Neural cell (in vitro differentiated cells): ENCODE results near the gene KCTD17. TPM values are rescaled to one million over a fixed set of nuclear protein-coding genes. Genes with fewer than 3 reads are reported as not detected.
A peak's percentile ranks its signal among the peaks of the same experiment; 100 is the strongest.

ENCODE experiments used
- H2AFZ ChIP-seq: fragments of 200-600, 300-800 bp; sonication (generic), shearing (Covaris generic); 2 replicates; pipeline ENCODE4 v1.6.0; 2014; ENCODE audit warnings: low read depth, mild to moderate bottlenecking, antibody characterized with exemption, low read length, moderate library complexity
- H3F3A ChIP-seq: fragments of 200-600 bp; shearing (Covaris generic); 2 replicates; pipeline ENCODE4 v1.6.1; 2016; ENCODE audit warnings: mild to moderate bottlenecking, moderate library complexity, mixed read lengths, antibody characterized with exemption, low read length; ENCODE audit not compliant: insufficient read depth, poor library complexity, severe bottlenecking
- H3K27ac ChIP-seq: fragments of 200-600, 300-800 bp; sonication (generic), shearing (Covaris generic); 2 replicates; pipeline ENCODE4 v1.5.1; 2014; ENCODE audit warnings: mild to moderate bottlenecking, low read length, moderate library complexity
- H3K27me3 ChIP-seq: fragments of 300-800, 200-600 bp; sonication (generic), shearing (Covaris generic); 2 replicates; pipeline ENCODE4 v1.6.0; 2014; ENCODE audit warnings: mild to moderate bottlenecking, low read depth, low read length, moderate library complexity; ENCODE audit not compliant: insufficient read depth
- H3K36me3 ChIP-seq: fragments of 300-800, 200-600 bp; sonication (generic), shearing (Covaris generic); 2 replicates; pipeline ENCODE4 v1.5.1; 2014; ENCODE audit warnings: mild to moderate bottlenecking, antibody characterized with exemption, low read length, moderate library complexity; ENCODE audit not compliant: insufficient read depth
- H3K4me2 ChIP-seq: fragments of 300-800, 200-600 bp; sonication (generic), shearing (Covaris generic); 2 replicates; pipeline ENCODE4 v1.6.0; 2014; ENCODE audit warnings: mild to moderate bottlenecking, low read length
- H3K4me3 ChIP-seq: fragments of 300-800, 200-600 bp; sonication (generic), shearing (Covaris generic); 2 replicates; pipeline ENCODE4 v1.5.1; 2014; ENCODE audit warnings: mild to moderate bottlenecking, low read length, moderate library complexity
- H3K79me2 ChIP-seq: fragments of 200-600 bp; shearing (Covaris generic); replicated peaks from 2 replicates; pipeline ENCODE4 v1.6.0; 2014; ENCODE audit warnings: mild to moderate bottlenecking, low read length, moderate library complexity; ENCODE audit not compliant: insufficient read depth
- H3K9ac ChIP-seq: fragments of 300-800, 200-600 bp; sonication (generic), shearing (Covaris generic); 2 replicates; pipeline ENCODE4 v1.6.1; 2016; ENCODE audit warnings: mild to moderate bottlenecking, low read length, mixed read lengths
- H3K9me2 ChIP-seq: fragments of 200-600 bp; shearing (Covaris generic); 2 replicates; pipeline ENCODE4 v1.6.1; 2016; ENCODE audit warnings: mild to moderate bottlenecking, low read length, mixed read lengths; ENCODE audit not compliant: insufficient read depth
- H3K9me3 ChIP-seq: fragments of 200-600, 300-800 bp; sonication (generic), shearing (Covaris generic); 2 replicates; pipeline ENCODE4 v1.6.1; 2016; ENCODE audit warnings: mild to moderate bottlenecking, mixed run types, low read length, moderate library complexity, mixed read lengths
- H4K20me1 ChIP-seq: fragments of 200-600 bp; shearing (Covaris generic); 2 replicates; pipeline ENCODE4 v1.6.1; 2016; ENCODE audit warnings: mild to moderate bottlenecking, mixed run types; ENCODE audit not compliant: insufficient read depth
- CTCF ChIP-seq: fragments of 450-650 bp; IDR thresholded peaks from 2 replicates; pipeline ENCODE4 v1.5.1; 2014; ENCODE audit warnings: antibody characterized with exemption, mild to moderate bottlenecking, moderate library complexity; ENCODE audit not compliant: poor library complexity, severe bottlenecking
- EP300 ChIP-seq: fragments of 450-650 bp; conservative IDR thresholded peaks from 2 replicates; pipeline ENCODE4 v1.6.1; 2014; ENCODE audit warnings: antibody characterized with exemption, mild to moderate bottlenecking, moderate library complexity; ENCODE audit not compliant: poor library complexity, severe bottlenecking
- EZH2 ChIP-seq: fragments of 200-600, 300-800 bp; shearing (Covaris generic), sonication (generic); IDR thresholded peaks from 2 replicates; pipeline ENCODE4 v1.6.1; 2014; ENCODE audit warnings: antibody characterized with exemption, low read length, borderline replicate concordance, mild to moderate bottlenecking; ENCODE audit not compliant: insufficient read depth, poor library complexity, severe bottlenecking
- MXI1 ChIP-seq: fragments of 450-650 bp; conservative IDR thresholded peaks from 2 replicates; pipeline ENCODE4 v1.6.1; 2014; ENCODE audit warnings: antibody characterized with exemption, mild to moderate bottlenecking; ENCODE audit not compliant: poor library complexity, severe bottlenecking
- POLR2AphosphoS5 ChIP-seq: IDR thresholded peaks from 2 replicates; pipeline ENCODE4 v1.6.1; 2012
- RAD21 ChIP-seq: fragments of 450-650 bp; conservative IDR thresholded peaks from 2 replicates; pipeline ENCODE4 v1.6.1; 2014; ENCODE audit warnings: antibody characterized with exemption, mild to moderate bottlenecking, moderate library complexity
- REST ChIP-seq: IDR thresholded peaks from 2 replicates; pipeline ENCODE4 v1.6.1; 2012; ENCODE audit warnings: borderline replicate concordance
- SMC3 ChIP-seq: fragments of 450-650 bp; conservative IDR thresholded peaks from 2 replicates; pipeline ENCODE4 v1.6.1; 2014; ENCODE audit warnings: antibody characterized with exemption, mild to moderate bottlenecking, moderate library complexity; ENCODE audit not compliant: poor library complexity
- TAF1 ChIP-seq: IDR thresholded peaks from 2 replicates; pipeline ENCODE4 v1.6.1; 2012; ENCODE audit warnings: low read depth
- polyA plus RNA-seq: library from polyadenylated mRNA; depleted of rRNA; stranded (reverse); fragments of >200 nt; gene quantifications from 2 replicates; pipeline ENCODE4 v1.2.3, GENCODE V29; 2014

KCTD17 gene
- polyA plus RNA-seq, 1 donor from 2014 or later = 96.3 TPM

- no peak overlapping the region for H2AFZ ChIP-seq
- H3F3A ChIP-seq = no peaks in the 10 kb centered on the region
- no peak overlapping the region for H3K4me3 ChIP-seq
- TF ChIP-seq EP300 (no peak), MXI1 (no peak)
- H3K36me3 ChIP-seq = no peaks in the 10 kb centered on the region
- H3K79me2 ChIP-seq = no peaks in the 10 kb centered on the region
- no peaks in the 10 kb centered on the region for H4K20me1 ChIP-seq
- no peaks in the 10 kb centered on the region for H3K9me3 ChIP-seq
- H3K27ac ChIP-seq = peak overlapping the region; percentile 59
- H3K4me2 ChIP-seq = peak overlapping the region; percentile 6
- H3K27me3 ChIP-seq = no peaks in the 10 kb centered on the region
- no peak overlapping the region for H3K9ac ChIP-seq
- H3K9me2 ChIP-seq = no peaks in the 10 kb centered on the region
These were observed 43.2 kb upstream of the KCTD17 start for GRCh38 chr22:37008365-37008764.

- Histone ChIP-seq H3K9me3 (no peaks in the 10 kb centered on the region), H4K20me1 (no peaks in the 10 kb centered on the region), H3K9ac (no peak overlapping the region), H3K27me3 (no peaks in the 10 kb centered on the region), H3K27ac (no peak overlapping the region), H3F3A (no peaks in the 10 kb centered on the region), H3K9me2 (no peaks in the 10 kb centered on the region), H3K36me3 (no peaks in the 10 kb centered on the region), H3K4me2 (no peak overlapping the region), H2AFZ (no peak overlapping the region), H3K4me3 (no peak overlapping the region), H3K79me2 (no peaks in the 10 kb centered on the region)
- no peak for TF ChIP-seq EP300
- TF ChIP-seq REST = no peak
- TF ChIP-seq RAD21 = no peak
- TF ChIP-seq TAF1 = no peak
- no peak for TF ChIP-seq MXI1
- TF ChIP-seq POLR2AphosphoS5 = no peak
- TF ChIP-seq CTCF = no peak
- no peak for TF ChIP-seq SMC3
- TF ChIP-seq EZH2 = no peak
These were observed 42.1 kb upstream of the KCTD17 start for GRCh38 chr22:37009490-37009889.

- TF ChIP-seq EP300 (no peak), CTCF (no peak)
- no peaks in the 10 kb centered on the region for H3K79me2 ChIP-seq
- H2AFZ ChIP-seq = no peak overlapping the region
- H3K27ac ChIP-seq = no peak overlapping the region
- H3K9me2 ChIP-seq = no peaks in the 10 kb centered on the region
- H3F3A ChIP-seq = no peaks in the 10 kb centered on the region
- no peaks in the 10 kb centered on the region for H3K27me3 ChIP-seq
- no peaks in the 10 kb centered on the region for H3K36me3 ChIP-seq
- H3K4me3 ChIP-seq = no peak overlapping the region
- H3K9me3 ChIP-seq = no peaks in the 10 kb centered on the region
- no peak overlapping the region for H3K4me2 ChIP-seq
- H3K9ac ChIP-seq = no peak overlapping the region
- H4K20me1 ChIP-seq = no peaks in the 10 kb centered on the region
These were observed 41.4 kb upstream of the KCTD17 start for GRCh38 chr22:37010174-37010573.
